MM.1S (cell line): Measurements from ENCODE around the gene CXXC5.

Experiments
- DNase-seq: peaks from one replicate; pipeline ENCODE4 v3.0.0-alpha.2; 2015
- H2AFZ ChIP-seq: fragments of 300-600 bp; sonication (generic); 2 replicates; pipeline ENCODE4 v1.6.0; 2016; ENCODE audit warnings: antibody characterized with exemption, low read length
- H3F3A ChIP-seq: fragments of 300-600 bp; sonication (generic); 2 replicates; pipeline ENCODE4 v1.6.1; 2016; ENCODE audit warnings: mild to moderate bottlenecking, antibody characterized with exemption, low read length, moderate library complexity, mixed read lengths; ENCODE audit not compliant: insufficient read depth
- H3K27ac ChIP-seq: fragments of 300-600 bp; sonication (generic); 2 replicates; pipeline ENCODE4 v1.5.1; 2016; ENCODE audit warnings: mild to moderate bottlenecking, low read length
- H3K27me3 ChIP-seq: fragments of 300-600 bp; sonication (generic); replicated peaks from 2 replicates; pipeline ENCODE4 v1.6.0; 2016; ENCODE audit warnings: low read length; ENCODE audit not compliant: insufficient read depth
- H3K36me3 ChIP-seq: fragments of 300-600 bp; sonication (generic); replicated peaks from 2 replicates; pipeline ENCODE4 v1.6.1; 2016; ENCODE audit warnings: mild to moderate bottlenecking, low read length, mixed read lengths; ENCODE audit not compliant: insufficient read depth
- H3K4me1 ChIP-seq: fragments of 300-600 bp; sonication (generic); 2 replicates; pipeline ENCODE4 v1.6.1; 2016; ENCODE audit warnings: low read length, mixed read lengths
- H3K4me2 ChIP-seq: fragments of 300-600 bp; sonication (generic); 2 replicates; pipeline ENCODE4 v1.6.0; 2016; ENCODE audit warnings: low read depth, low read length
- H3K4me3 ChIP-seq: fragments of 300-600 bp; sonication (generic); 2 replicates; pipeline ENCODE4 v1.5.1; 2016; ENCODE audit warnings: low read length, mixed read lengths
- H3K79me2 ChIP-seq: fragments of 300-600 bp; sonication (generic); 2 replicates; pipeline ENCODE4 v1.6.1; 2016; ENCODE audit warnings: mixed run types, low read length, mixed read lengths
- H3K9ac ChIP-seq: fragments of 300-600 bp; sonication (generic); 2 replicates; pipeline ENCODE4 v1.6.1; 2016; ENCODE audit warnings: low read length, mixed read lengths
- H3K9me2 ChIP-seq: fragments of 300-600 bp; sonication (generic); replicated peaks from 2 replicates; pipeline ENCODE4 v1.6.1; 2016; ENCODE audit warnings: mild to moderate bottlenecking, low read length, mixed read lengths; ENCODE audit not compliant: insufficient read depth
- H3K9me3 ChIP-seq: fragments of 300-600 bp; sonication (generic); replicated peaks from 2 replicates; pipeline ENCODE4 v1.6.1; 2016; ENCODE audit warnings: mild to moderate bottlenecking, low read length, mixed read lengths; ENCODE audit not compliant: insufficient read depth
- H4K20me1 ChIP-seq: fragments of 300-600 bp; sonication (generic); 2 replicates; pipeline ENCODE4 v1.6.1; 2016; ENCODE audit warnings: mild to moderate bottlenecking, low read length, moderate library complexity, mixed read lengths; ENCODE audit not compliant: insufficient read depth
- EZH2 ChIP-seq: fragments of 300-600 bp; sonication (generic); optimal IDR thresholded peaks from 2 replicates; pipeline ENCODE3; 2017; ENCODE audit warnings: low read depth, mild to moderate bottlenecking, antibody characterized with exemption, low read length, mixed read lengths
- EZH2phosphoT487 ChIP-seq: fragments of 300-600 bp; sonication (generic); IDR thresholded peaks from 2 replicates; pipeline ENCODE4 v1.6.1; 2018; ENCODE audit warnings: antibody characterized with exemption, low read length
- TF ChIP-seq, protein P1 (sequence below): fragments of 300-600 bp; sonication (generic); IDR thresholded peaks from 2 replicates; pipeline ENCODE4 v1.5.1; 2016; ENCODE audit warnings: antibody characterized with exemption, low read length, mixed read lengths

The CXXC5 gene

GRCh38 chr5:139689631-139690063, 41.5 kb downstream of the CXXC5 start:
- no peaks in the 10 kb centered on the region for H4K20me1 ChIP-seq
- H3K4me2 ChIP-seq = no peak overlapping the region
- H3K79me2 ChIP-seq = no peaks in the 10 kb centered on the region
- no peaks in the 10 kb centered on the region for H3K4me1 ChIP-seq
- no peak overlapping the region for H3K27ac ChIP-seq
- H3K36me3 ChIP-seq = no peaks in the 10 kb centered on the region
- no peak overlapping the region for H2AFZ ChIP-seq
- H3K9me3 ChIP-seq = no peaks in the 10 kb centered on the region
- no peaks in the 10 kb centered on the region for H3K9me2 ChIP-seq
- no peaks in the 10 kb centered on the region for H3K27me3 ChIP-seq
- TF ChIP-seq EZH2phosphoT487 (no peak), EZH2 (no peak)
- TF ChIP-seq, protein P1, sequence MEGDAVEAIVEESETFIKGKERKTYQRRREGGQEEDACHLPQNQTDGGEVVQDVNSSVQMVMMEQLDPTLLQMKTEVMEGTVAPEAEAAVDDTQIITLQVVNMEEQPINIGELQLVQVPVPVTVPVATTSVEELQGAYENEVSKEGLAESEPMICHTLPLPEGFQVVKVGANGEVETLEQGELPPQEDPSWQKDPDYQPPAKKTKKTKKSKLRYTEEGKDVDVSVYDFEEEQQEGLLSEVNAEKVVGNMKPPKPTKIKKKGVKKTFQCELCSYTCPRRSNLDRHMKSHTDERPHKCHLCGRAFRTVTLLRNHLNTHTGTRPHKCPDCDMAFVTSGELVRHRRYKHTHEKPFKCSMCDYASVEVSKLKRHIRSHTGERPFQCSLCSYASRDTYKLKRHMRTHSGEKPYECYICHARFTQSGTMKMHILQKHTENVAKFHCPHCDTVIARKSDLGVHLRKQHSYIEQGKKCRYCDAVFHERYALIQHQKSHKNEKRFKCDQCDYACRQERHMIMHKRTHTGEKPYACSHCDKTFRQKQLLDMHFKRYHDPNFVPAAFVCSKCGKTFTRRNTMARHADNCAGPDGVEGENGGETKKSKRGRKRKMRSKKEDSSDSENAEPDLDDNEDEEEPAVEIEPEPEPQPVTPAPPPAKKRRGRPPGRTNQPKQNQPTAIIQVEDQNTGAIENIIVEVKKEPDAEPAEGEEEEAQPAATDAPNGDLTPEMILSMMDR = no peak
- no peak for DNase-seq
- no peaks in the 10 kb centered on the region for H3F3A ChIP-seq
- no peak overlapping the region for H3K9ac ChIP-seq
- H3K4me3 ChIP-seq = no peak overlapping the region

DNA sequence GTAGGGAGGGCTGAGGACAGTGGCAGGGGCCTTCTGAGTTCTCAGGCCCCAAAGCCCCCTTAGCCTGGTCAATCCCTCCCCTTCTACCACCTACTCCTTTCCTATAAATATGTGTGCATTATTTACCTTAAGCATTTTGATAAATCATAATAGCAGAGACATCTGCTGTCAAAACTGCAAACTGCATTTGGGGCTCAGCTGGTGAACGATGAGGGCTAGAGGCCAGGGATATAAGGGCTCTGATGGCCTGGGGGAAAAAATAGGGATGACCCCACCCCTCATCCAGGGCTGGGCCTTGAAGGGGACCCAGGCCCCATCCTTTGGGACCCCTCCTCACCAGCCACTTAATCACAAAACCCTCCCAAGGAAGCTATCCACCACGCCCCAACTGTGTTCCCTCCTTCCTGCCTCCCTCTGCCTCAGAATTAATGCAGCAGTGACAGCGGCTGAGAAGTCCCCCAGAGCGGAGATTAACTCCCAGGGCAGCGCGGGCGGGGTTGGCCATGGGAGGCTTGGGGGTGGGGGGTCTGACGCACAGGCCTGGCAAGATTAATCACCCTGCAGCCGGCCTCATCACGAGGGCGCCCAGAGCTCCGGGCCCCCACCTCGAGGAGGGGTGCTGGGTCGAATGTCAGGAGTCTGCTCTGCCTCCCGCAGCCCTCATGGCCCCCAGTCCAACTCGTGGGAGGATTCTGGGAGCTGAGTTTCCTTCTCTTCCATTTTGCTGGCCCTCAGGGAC, 42.1 kb downstream of the CXXC5 start:
- H3K79me2 ChIP-seq = no peaks in the 10 kb centered on the region
- H3K27ac ChIP-seq = no peak overlapping the region
- DNase-seq = peak; percentile 39
- no peak overlapping the region for H2AFZ ChIP-seq
- no peaks in the 10 kb centered on the region for H3K27me3 ChIP-seq
- H4K20me1 ChIP-seq = no peaks in the 10 kb centered on the region
- H3K4me1 ChIP-seq = no peaks in the 10 kb centered on the region
- no peak overlapping the region for H3K9ac ChIP-seq
- H3K9me3 ChIP-seq = no peaks in the 10 kb centered on the region
- H3K36me3 ChIP-seq = no peaks in the 10 kb centered on the region
- TF ChIP-seq, protein P1 = peak; percentile 54
- TF ChIP-seq EZH2phosphoT487 = no peak
- no peaks in the 10 kb centered on the region for H3F3A ChIP-seq
- no peak overlapping the region for H3K4me3 ChIP-seq
- H3K9me2 ChIP-seq = no peaks in the 10 kb centered on the region
- no peak overlapping the region for H3K4me2 ChIP-seq

GRCh38 chr5:139690803-139691629, 42.9 kb downstream of the CXXC5 start:
- Histone ChIP-seq H3K36me3 (no peaks in the 10 kb centered on the region), H4K20me1 (no peaks in the 10 kb centered on the region), H3K4me3 (no peak overlapping the region), H3K9me2 (no peaks in the 10 kb centered on the region), H2AFZ (no peak overlapping the region), H3F3A (no peaks in the 10 kb centered on the region), H3K4me1 (no peaks in the 10 kb centered on the region), H3K79me2 (no peaks in the 10 kb centered on the region), H3K9me3 (no peaks in the 10 kb centered on the region), H3K27ac (no peak overlapping the region), H3K4me2 (no peak overlapping the region), H3K27me3 (peaks cover 1% of the 10 kb centered on the region; the same call in 1 of the 2 replicates), H3K9ac (no peak overlapping the region)
- TF ChIP-seq, protein P1 = no peak
- TF ChIP-seq EZH2 (no peak), EZH2phosphoT487 (no peak)
- DNase-seq = no peak
